ENCODE measurements around the gene RLN3. TPM values are rescaled to one million over a fixed set of nuclear protein-coding genes. Genes with fewer than 3 reads are reported as not detected.

The RLN3 gene
- not detected for polyA plus RNA-seq (2013, experiment 1 of 2)
- not detected for polyA plus RNA-seq (2013, experiment 2 of 2)

DNA sequence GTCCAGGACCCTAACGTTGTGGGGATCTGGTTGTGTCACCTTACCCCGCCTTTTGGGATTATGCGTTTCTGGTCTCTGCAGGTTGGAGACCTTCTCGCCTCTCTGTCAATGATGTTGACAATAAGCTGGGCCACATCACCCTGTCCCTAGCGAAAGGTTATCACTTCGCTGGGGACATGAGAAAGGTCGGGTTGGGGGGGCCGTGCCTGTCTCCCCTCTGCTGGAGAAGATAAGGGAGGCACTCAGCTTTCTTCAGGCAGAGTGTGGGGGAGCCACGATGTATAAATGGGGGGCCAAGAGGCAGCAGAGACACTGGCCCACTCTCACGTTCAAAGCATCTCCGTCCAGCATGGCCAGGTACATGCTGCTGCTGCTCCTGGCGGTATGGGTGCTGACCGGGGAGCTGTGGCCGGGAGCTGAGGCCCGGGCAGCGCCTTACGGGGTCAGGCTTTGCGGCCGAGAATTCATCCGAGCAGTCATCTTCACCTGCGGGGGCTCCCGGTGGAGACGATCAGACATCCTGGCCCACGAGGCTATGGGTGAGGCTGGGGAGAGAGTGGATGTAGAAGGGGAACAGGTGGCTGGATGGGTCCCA, at the start of gene RLN3:
Gene RLN3, plus strand, starts transcription at position 293 of the 595 bp plus-strand sequence. Its CDS starts 57 bp downstream, at position 350.
- no peak within 1 kb of the TSS for H2BK12ac ChIP-seq (ENCODE audit: low read length in 2 of 2)
- peak within 1 kb of the TSS in 1 of 2 experiments; percentile 10 for H3K14ac ChIP-seq (ENCODE audit: low read length in 2 of 2)
- H3K4me3 ChIP-seq (ENCODE audit: insufficient read depth in 1 of 2, low read depth in 1 of 2, low read length in 2 of 2), result no peak within 1 kb of the TSS
- peaks cover 8 to 39% of the 10 kb centered on the region in 2 experiments for H3K27me3 ChIP-seq (ENCODE audit: control insufficient read depth in 1 of 2, insufficient read depth in 1 of 2, low read length in 2 of 2)
- no peak within 1 kb of the TSS for H3K4ac ChIP-seq (ENCODE audit: low read depth in 1 of 2, low read length in 2 of 2)
- no peak within 1 kb of the TSS for H3K23ac ChIP-seq (ENCODE audit: low read length in 2 of 2)
- H3K9ac ChIP-seq (ENCODE audit: low read length), result no peak within 1 kb of the TSS
- H3K36me3 ChIP-seq (ENCODE audit: control insufficient read depth in 1 of 2, insufficient read depth in 2 of 2, low read depth in 1 of 2, low read length in 2 of 2), result no peaks in the 10 kb centered on the region
- DNase-seq, result no peak
- H3K79me1 ChIP-seq (replicated peaks; ENCODE audit: low read length, poor library complexity, severe bottlenecking), result no peaks in the 10 kb centered on the region
- no peak within 1 kb of the TSS for H2AFZ ChIP-seq (ENCODE audit: low read depth, low read length)
- no peaks in the 10 kb centered on the region for H3K9me3 ChIP-seq (ENCODE audit: control insufficient read depth, low read length)
- H2AK5ac ChIP-seq (ENCODE audit: low read length, severe bottlenecking), result no peak within 1 kb of the TSS
- no peak within 1 kb of the TSS for H2BK120ac ChIP-seq (ENCODE audit: low read depth, low read length)
- no peak within 1 kb of the TSS for H3K18ac ChIP-seq (ENCODE audit: low read depth in 1 of 2, low read length in 2 of 2)
- 85% methylated on average over 24 of the region's 24 CpGs for WGBS
- peaks cover 11% of the 10 kb centered on the region for H3K4me1 ChIP-seq (ENCODE audit: control insufficient read depth, insufficient read depth, low read depth, low read length)
- H2BK15ac ChIP-seq (ENCODE audit: low read depth, poor library complexity, severe bottlenecking), result no peak within 1 kb of the TSS
- no peak within 1 kb of the TSS for H4K91ac ChIP-seq (ENCODE audit: low read length)
- no peak within 1 kb of the TSS for H2BK5ac ChIP-seq (ENCODE audit: low read depth, low read length, poor library complexity, severe bottlenecking)
- no peak within 1 kb of the TSS for H4K8ac ChIP-seq (ENCODE audit: low read length)
- H3K4me2 ChIP-seq (ENCODE audit: low read length, poor library complexity, severe bottlenecking), result no peak within 1 kb of the TSS
- no peak within 1 kb of the TSS for H3K27ac ChIP-seq (ENCODE audit: low read length, poor library complexity, severe bottlenecking)

- peak; percentile 75 for DNase-seq
- H3K23ac ChIP-seq (ENCODE audit: low read length in 2 of 2), result no peak overlapping the region
- peak overlapping the region; percentile 73 for H2AFZ ChIP-seq (ENCODE audit: low read depth, low read length)
- peaks cover 4% of the 10 kb centered on the region for H3K79me1 ChIP-seq (replicated peaks; ENCODE audit: low read length, poor library complexity, severe bottlenecking)
- H4K91ac ChIP-seq (ENCODE audit: low read length), result peak overlapping the region; percentile 95
- peak overlapping the region; percentile 29 for H3K9ac ChIP-seq (ENCODE audit: low read length)
- peak overlapping the region; percentile 37 to 53 for H2BK12ac ChIP-seq (ENCODE audit: low read length in 2 of 2)
- peak overlapping the region; percentile 85 for H2BK15ac ChIP-seq (ENCODE audit: low read depth, poor library complexity, severe bottlenecking)
- peak overlapping the region; percentile 83 for H3K4me2 ChIP-seq (ENCODE audit: low read length, poor library complexity, severe bottlenecking)
- H2BK5ac ChIP-seq (ENCODE audit: low read depth, low read length, poor library complexity, severe bottlenecking), result no peak overlapping the region
- H3K36me3 ChIP-seq (ENCODE audit: control insufficient read depth in 1 of 2, insufficient read depth in 2 of 2, low read depth in 1 of 2, low read length in 2 of 2), result peaks cover 23 to 63% of the 10 kb centered on the region in 2 experiments
- peaks cover 0 to 8% of the 10 kb centered on the region in 2 experiments for H3K27me3 ChIP-seq (ENCODE audit: control insufficient read depth in 1 of 2, insufficient read depth in 1 of 2, low read length in 2 of 2)
- H3K9me3 ChIP-seq (ENCODE audit: control insufficient read depth, low read length), result no peaks in the 10 kb centered on the region
- H3K14ac ChIP-seq (ENCODE audit: low read length in 2 of 2), result peak overlapping the region in 1 of 2 experiments; percentile 26
- peak overlapping the region; percentile 95 for H4K8ac ChIP-seq (ENCODE audit: low read length)
- peak overlapping the region in 1 of 2 experiments; percentile 54 for H3K4me3 ChIP-seq (ENCODE audit: insufficient read depth in 1 of 2, low read depth in 1 of 2, low read length in 2 of 2)
- 4% methylated on average over 56 of the region's 74 CpGs for WGBS
- peaks cover 18% of the 10 kb centered on the region for H3K4me1 ChIP-seq (ENCODE audit: control insufficient read depth, insufficient read depth, low read depth, low read length)
- H3K27ac ChIP-seq (ENCODE audit: low read length, poor library complexity, severe bottlenecking), result no peak overlapping the region
- H3K4ac ChIP-seq (ENCODE audit: low read depth in 1 of 2, low read length in 2 of 2), result peak overlapping the region; percentile 65 to 68
- peak overlapping the region; percentile 76 to 90 for H3K18ac ChIP-seq (ENCODE audit: low read depth in 1 of 2, low read length in 2 of 2)
- H2BK120ac ChIP-seq (ENCODE audit: low read depth, low read length), result peak overlapping the region; percentile 74
- H2AK5ac ChIP-seq (ENCODE audit: low read length, severe bottlenecking), result no peak overlapping the region
Measured at GRCh38 chr19:13978351-13979243, 49.4 kb upstream of the RLN3 start.

GRCh38 chr19:13979244-13979615, 48.7 kb upstream of the RLN3 start:
- Histone ChIP-seq H3K4me1 (ENCODE audit: control insufficient read depth, insufficient read depth, low read depth, low read length) (peaks cover 18% of the 10 kb centered on the region), H3K79me1 (replicated peaks; ENCODE audit: low read length, poor library complexity, severe bottlenecking) (peaks cover 4% of the 10 kb centered on the region), H3K18ac (ENCODE audit: low read depth in 1 of 2, low read length in 2 of 2) (peak overlapping the region; percentile 76 to 90), H3K14ac (ENCODE audit: low read length in 2 of 2) (peak overlapping the region in 1 of 2 experiments; percentile 91), H2AK5ac (ENCODE audit: low read length, severe bottlenecking) (no peak overlapping the region), H3K4ac (ENCODE audit: low read depth in 1 of 2, low read length in 2 of 2) (peak overlapping the region; percentile 35 to 42), H3K4me2 (ENCODE audit: low read length, poor library complexity, severe bottlenecking) (peak overlapping the region; percentile 83), H4K8ac (ENCODE audit: low read length) (peak overlapping the region; percentile 83), H3K36me3 (ENCODE audit: control insufficient read depth in 1 of 2, insufficient read depth in 2 of 2, low read depth in 1 of 2, low read length in 2 of 2) (peaks cover 18 to 63% of the 10 kb centered on the region in 2 experiments), H3K23ac (ENCODE audit: low read length in 2 of 2) (peak overlapping the region in 1 of 2 experiments; percentile 43), H2BK120ac (ENCODE audit: low read depth, low read length) (peak overlapping the region; percentile 74), H2BK15ac (ENCODE audit: low read depth, poor library complexity, severe bottlenecking) (peak overlapping the region; percentile 83), H3K9ac (ENCODE audit: low read length) (peak overlapping the region; percentile 29), H3K27ac (ENCODE audit: low read length, poor library complexity, severe bottlenecking) (no peak overlapping the region), H2BK5ac (ENCODE audit: low read depth, low read length, poor library complexity, severe bottlenecking) (no peak overlapping the region), H3K4me3 (ENCODE audit: insufficient read depth in 1 of 2, low read depth in 1 of 2, low read length in 2 of 2) (peak overlapping the region in 1 of 2 experiments; percentile 54), H2BK12ac (ENCODE audit: low read length in 2 of 2) (peak overlapping the region in 1 of 2 experiments; percentile 53), H4K91ac (ENCODE audit: low read length) (peak overlapping the region; percentile 43), H3K9me3 (ENCODE audit: control insufficient read depth, low read length) (no peaks in the 10 kb centered on the region), H2AFZ (ENCODE audit: low read depth, low read length) (peak overlapping the region; percentile 37), H3K27me3 (ENCODE audit: control insufficient read depth in 1 of 2, insufficient read depth in 1 of 2, low read length in 2 of 2) (peaks cover 0 to 8% of the 10 kb centered on the region in 2 experiments)
- 30% methylated on average over 12 of the region's 12 CpGs for WGBS
- peak; percentile 19 for DNase-seq

- DNase-seq, result no peak
- H3K9me3 ChIP-seq (ENCODE audit: control insufficient read depth, low read length), result no peaks in the 10 kb centered on the region
- whole genome bisulfite sequencing, result 96% methylated on average over 10 of the region's 12 CpGs
- peaks cover 0 to 8% of the 10 kb centered on the region in 2 experiments for H3K27me3 ChIP-seq (ENCODE audit: control insufficient read depth in 1 of 2, insufficient read depth in 1 of 2, low read length in 2 of 2)
- peak overlapping the region; percentile 83 for H3K4me2 ChIP-seq (ENCODE audit: low read length, poor library complexity, severe bottlenecking)
- H3K18ac ChIP-seq (ENCODE audit: low read depth in 1 of 2, low read length in 2 of 2), result peak overlapping the region in 1 of 2 experiments; percentile 47
- peak overlapping the region in 1 of 2 experiments; percentile 53 for H2BK12ac ChIP-seq (ENCODE audit: low read length in 2 of 2)
- peaks cover 4% of the 10 kb centered on the region for H3K79me1 ChIP-seq (replicated peaks; ENCODE audit: low read length, poor library complexity, severe bottlenecking)
- H3K4me3 ChIP-seq (ENCODE audit: insufficient read depth in 1 of 2, low read depth in 1 of 2, low read length in 2 of 2), result no peak overlapping the region
- peaks cover 15 to 60% of the 10 kb centered on the region in 2 experiments for H3K36me3 ChIP-seq (ENCODE audit: control insufficient read depth in 1 of 2, insufficient read depth in 2 of 2, low read depth in 1 of 2, low read length in 2 of 2)
- H2BK5ac ChIP-seq (ENCODE audit: low read depth, low read length, poor library complexity, severe bottlenecking), result no peak overlapping the region
- H3K23ac ChIP-seq (ENCODE audit: low read length in 2 of 2), result peak overlapping the region in 1 of 2 experiments; percentile 43
- no peak overlapping the region for H3K27ac ChIP-seq (ENCODE audit: low read length, poor library complexity, severe bottlenecking)
- H2BK15ac ChIP-seq (ENCODE audit: low read depth, poor library complexity, severe bottlenecking), result no peak overlapping the region
- no peak overlapping the region for H3K9ac ChIP-seq (ENCODE audit: low read length)
- peak overlapping the region; percentile 74 for H2BK120ac ChIP-seq (ENCODE audit: low read depth, low read length)
- peak overlapping the region in 1 of 2 experiments; percentile 91 for H3K14ac ChIP-seq (ENCODE audit: low read length in 2 of 2)
- H4K91ac ChIP-seq (ENCODE audit: low read length), result peak overlapping the region; percentile 43
- peak overlapping the region; percentile 35 to 42 for H3K4ac ChIP-seq (ENCODE audit: low read depth in 1 of 2, low read length in 2 of 2)
- no peak overlapping the region for H2AK5ac ChIP-seq (ENCODE audit: low read length, severe bottlenecking)
- peaks cover 18% of the 10 kb centered on the region for H3K4me1 ChIP-seq (ENCODE audit: control insufficient read depth, insufficient read depth, low read depth, low read length)
- peak overlapping the region; percentile 83 for H4K8ac ChIP-seq (ENCODE audit: low read length)
- H2AFZ ChIP-seq (ENCODE audit: low read depth, low read length), result no peak overlapping the region
Measured at GRCh38 chr19:13979686-13980085, 48.3 kb upstream of the RLN3 start.
